ENCODE results near the gene ANXA11.
"Not testable (repeated sequence)": the region's sequence is repeated elsewhere in the genome, so short reads cannot be mapped to it uniquely, and the experiment has no call there.

- TF ChIP-seq JUND (IDR thresholded peaks at IDR 0.05; ENCODE audit: borderline replicate concordance, low read depth, low read length); JUND (tag; IDR thresholded peaks at IDR 0.05; ENCODE audit: borderline replicate concordance, low read depth, low read length); ZFP30 (CRISPR knock-in tag; IDR thresholded peaks at IDR 0.05; ENCODE audit: borderline replicate concordance); ZNF592 (IDR thresholded peaks at IDR 0.05); CTCF (IDR thresholded peaks at IDR 0.05 in 2 of 3, conservative IDR thresholded peaks at IDR 0.05 in 1 of 3; ENCODE audit: insufficient read depth in 2 of 3, low read depth in 1 of 3, low read length in 3 of 3); REST (IDR thresholded peaks at IDR 0.05; ENCODE audit: borderline replicate concordance); REST (CRISPR knock-in tag; IDR thresholded peaks at IDR 0.05; ENCODE audit: low read depth); ZNF696 (CRISPR knock-in tag; conservative IDR thresholded peaks at IDR 0.05); ZNF253 (CRISPR knock-in tag; conservative IDR thresholded peaks at IDR 0.05); FOXJ3 (CRISPR knock-in tag; IDR thresholded peaks at IDR 0.05); MYC (IDR thresholded peaks at IDR 0.05; ENCODE audit: low read depth, low read length); MYC (CRISPR knock-in tag; IDR thresholded peaks at IDR 0.05; ENCODE audit: borderline replicate concordance, low read depth): not testable (repeated sequence)
- TF ChIP-seq, protein P1, sequence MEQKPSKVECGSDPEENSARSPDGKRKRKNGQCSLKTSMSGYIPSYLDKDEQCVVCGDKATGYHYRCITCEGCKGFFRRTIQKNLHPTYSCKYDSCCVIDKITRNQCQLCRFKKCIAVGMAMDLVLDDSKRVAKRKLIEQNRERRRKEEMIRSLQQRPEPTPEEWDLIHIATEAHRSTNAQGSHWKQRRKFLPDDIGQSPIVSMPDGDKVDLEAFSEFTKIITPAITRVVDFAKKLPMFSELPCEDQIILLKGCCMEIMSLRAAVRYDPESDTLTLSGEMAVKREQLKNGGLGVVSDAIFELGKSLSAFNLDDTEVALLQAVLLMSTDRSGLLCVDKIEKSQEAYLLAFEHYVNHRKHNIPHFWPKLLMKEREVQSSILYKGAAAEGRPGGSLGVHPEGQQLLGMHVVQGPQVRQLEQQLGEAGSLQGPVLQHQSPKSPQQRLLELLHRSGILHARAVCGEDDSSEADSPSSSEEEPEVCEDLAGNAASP (IDR thresholded peaks at IDR 0.05), result not testable (repeated sequence)
Observed at GRCh38 chr10:80244371-80244770, 39.0 kb upstream of the ANXA11 start.

All from K562 (cell line).